ENCODE results near the gene SRCIN1.
"Not testable (repeated sequence)": the region's sequence is repeated elsewhere in the genome, so short reads cannot be mapped to it uniquely, and the experiment has no call there.

SRCIN1 gene

GRCh38 chr17:38540514-38541045, 65.2 kb downstream of the SRCIN1 start:
- no peak for DNase-seq

- DNase-seq = no peak
Observed at GRCh38 chr17:38539386-38539785, 66.4 kb downstream of the SRCIN1 start.

GRCh38 chr17:38538906-38539305, 66.8 kb downstream of the SRCIN1 start:
- DNase-seq = no peak

GRCh38 chr17:38536661-38537060, 69.1 kb downstream of the SRCIN1 start:
- no peak for DNase-seq

- no peak for DNase-seq
Observed at GRCh38 chr17:38535886-38536285, 69.9 kb downstream of the SRCIN1 start.

GRCh38 chr17:38534498-38534885, 71.3 kb downstream of the SRCIN1 start:
- DNase-seq = no peak

GRCh38 chr17:38533866-38534497, 71.8 kb downstream of the SRCIN1 start:
- no peak for DNase-seq

GRCh38 chr17:38533241-38533640, 72.5 kb downstream of the SRCIN1 start:
- no peak for DNase-seq

- no peak for DNase-seq
Observed at GRCh38 chr17:38532451-38532850, 73.3 kb downstream of the SRCIN1 start.

- not testable (repeated sequence) for DNase-seq
Observed at GRCh38 chr17:38531761-38532160, 74.0 kb downstream of the SRCIN1 start.

- not testable (repeated sequence) for DNase-seq
Observed at GRCh38 chr17:38530856-38531255, 74.9 kb downstream of the SRCIN1 start.

GRCh38 chr17:38528141-38528540, 77.6 kb downstream of the SRCIN1 start:
- DNase-seq = not testable (repeated sequence)

- DNase-seq = not testable (repeated sequence)
Observed at GRCh38 chr17:38526526-38526925, 79.2 kb downstream of the SRCIN1 start.

- no peak for DNase-seq
Observed at GRCh38 chr17:38512473-38513058, 93.2 kb downstream of the SRCIN1 start.

GRCh38 chr17:38511150-38512108, 94.3 kb downstream of the SRCIN1 start:
- DNase-seq = no peak

GRCh38 chr17:38510421-38511149, 95.2 kb downstream of the SRCIN1 start:
- DNase-seq = no peak

- no peak for DNase-seq
Observed at GRCh38 chr17:38509772-38510420, 95.9 kb downstream of the SRCIN1 start.

GRCh38 chr17:38508954-38509771, 96.6 kb downstream of the SRCIN1 start:
- DNase-seq = no peak

- no peak for DNase-seq
Observed at GRCh38 chr17:38508570-38508950, 97.2 kb downstream of the SRCIN1 start.

GRCh38 chr17:38507921-38508569, 97.7 kb downstream of the SRCIN1 start:
- no peak for DNase-seq

- DNase-seq = no peak
Observed at GRCh38 chr17:38507436-38507835, 98.3 kb downstream of the SRCIN1 start.

Data from GDM1 (cell line).